Right lobe of liver (tissue), 6 donors: ENCODE results near the gene SPEM1. TPM values are rescaled to one million over a fixed set of nuclear protein-coding genes. Genes with fewer than 3 reads are reported as not detected.
A peak's percentile ranks its signal among the peaks of the same experiment; 100 is the strongest.
"Not testable (repeated sequence)": the region's sequence is repeated elsewhere in the genome, so short reads cannot be mapped to it uniquely, and the experiment has no call there.

Source experiments
- ATAC-seq, 4 donors: fragments of 200-7000 bp; cut with Tn5 transposase; one replicate each; pipeline ENCODE4 v1.9.1; 2020; ENCODE audit warnings: mild to moderate bottlenecking in 4 of 4, moderate library complexity in 4 of 4
- DNase-seq, 3 donors: peaks; one replicate each; pipeline ENCODE4 v3.0.0-alpha.2; 2020
- H3K27ac ChIP-seq, 3 donors: fragments of 200-600 bp; one replicate each; pipeline ENCODE4 v1.8.0; 2022
- H3K27me3 ChIP-seq, 2 donors: fragments of 200-600 bp; one replicate each; pipeline ENCODE4 v1.8.0; 2022
- H3K36me3 ChIP-seq, 4 donors: fragments of 200-600 bp; sonication (generic) in 1 of 4; one replicate each; pipeline versions ENCODE4 v1.5.1 to v1.8.0; 2017 to 2022; ENCODE audit warnings: control low read depth in 1 of 4
- H3K4me1 ChIP-seq, 4 donors: fragments of 200-600 bp; sonication (generic) in 1 of 4; one replicate each; pipeline versions ENCODE4 v1.5.1 to v1.8.0; 2017 to 2022; ENCODE audit warnings: control low read depth in 1 of 4
- H3K4me3 ChIP-seq, 3 donors: fragments of 200-600 bp; one replicate each; pipeline ENCODE4 v1.8.0; 2022
- H3K9me3 ChIP-seq, 4 donors: fragments of 200-600 bp; sonication (generic) in 1 of 4; one replicate each; pipeline versions ENCODE4 v1.5.1 to v1.8.0; 2017 to 2022; ENCODE audit warnings: control low read depth in 1 of 4
- POLR2A ChIP-seq: fragments of 450-650 bp; IDR thresholded peaks from one replicate; pipeline ENCODE4 v1.6.1; 2017; ENCODE audit warnings: antibody characterized with exemption, mild to moderate bottlenecking
- WGBS: methylation state at CpG from one replicate; pipeline ENCODE4 v1.1.6; 2018; ENCODE audit warnings: low coverage, low lambda C conversion rate; ENCODE audit not compliant: insufficient coverage; ENCODE audit errors: missing lambda C conversion rate; 5-methylcytosine and 5-hydroxymethylcytosine counted together
- intact Hi-C, 2 donors: fragments of 100-400 bp; cut with DNase I; formaldehyde crosslinking; loops; one replicate each; pipeline versions ENCODE4 v1.11.2 to v1.14.1; 2022
- total RNA-seq, 6 experiments: library from RNA; depleted of rRNA in 2 of 6; stranded (reverse); fragments of >200 nt in 2 of 6; fragmentation: NEBNext Ultra II Directional in 3 of 6; extraction: Animal tissue kit (Norgen Biotek cat#: 25700) in 3 of 6; gene quantifications; one replicate each; pipeline versions ENCODE4 v1.1.0 to v1.2.4, GENCODE V29; 2016 to 2023
- TF ChIP-seq, protein P1 (sequence below), 4 donors: fragments of 200-600 bp in 3 of 4; fragments of 450-650 bp in 1 of 4; IDR thresholded peaks; one replicate each; pipeline versions ENCODE4 v1.5.1 to v1.8.0; 2016 to 2022; ENCODE audit warnings: antibody characterized with exemption in 4 of 4, mild to moderate bottlenecking in 2 of 4
- donor health status: DM: no; HTN: yes; CAD: no.
- donor health status: DM: no; HTN: no; CAD: no.
- donor health status: DM: no; HTN: no; CAD: no.
- donor health status: DM: no; HTN: yes; CAD: no.
- donor health status: DM: no; HTN: yes; CAD: no.

SPEM1 gene
- total RNA-seq, 6 experiments from 2014 or later: not detected

DNA sequence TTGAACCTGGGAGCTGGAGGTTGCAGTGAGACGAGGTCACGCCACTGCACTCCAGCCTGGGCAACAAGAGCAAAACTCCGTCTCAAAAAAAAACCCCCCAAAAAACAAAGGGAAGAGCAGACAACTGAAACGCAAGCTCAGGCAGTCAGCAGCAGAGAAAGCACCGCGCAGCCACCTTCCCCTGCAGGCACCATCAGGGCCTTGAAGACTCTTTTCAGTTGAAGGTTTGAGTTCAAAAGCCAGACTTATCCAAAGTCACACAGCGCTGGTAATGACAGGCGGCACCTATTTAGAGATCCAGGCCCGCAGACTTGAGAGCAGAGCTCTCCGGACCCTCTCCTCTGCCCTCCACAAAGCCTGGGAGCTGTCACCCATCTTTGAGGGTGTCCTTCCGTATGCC lies 48.2 kb downstream of the SPEM1 start:
- Histone ChIP-seq H3K9me3 (no peaks in the 10 kb centered on the region), H3K27ac (no peak overlapping the region), H3K4me1 (peaks cover 0 to 37% (median 9%) of the 10 kb centered on the region in 4 donors), H3K27me3 (no peaks in the 10 kb centered on the region), H3K4me3 (no peak overlapping the region), H3K36me3 (peaks cover 0 to 2% (median 0%) of the 10 kb centered on the region in 4 donors)
- ATAC-seq: no peak
- TF ChIP-seq POLR2A: no peak
- TF ChIP-seq, protein P1, sequence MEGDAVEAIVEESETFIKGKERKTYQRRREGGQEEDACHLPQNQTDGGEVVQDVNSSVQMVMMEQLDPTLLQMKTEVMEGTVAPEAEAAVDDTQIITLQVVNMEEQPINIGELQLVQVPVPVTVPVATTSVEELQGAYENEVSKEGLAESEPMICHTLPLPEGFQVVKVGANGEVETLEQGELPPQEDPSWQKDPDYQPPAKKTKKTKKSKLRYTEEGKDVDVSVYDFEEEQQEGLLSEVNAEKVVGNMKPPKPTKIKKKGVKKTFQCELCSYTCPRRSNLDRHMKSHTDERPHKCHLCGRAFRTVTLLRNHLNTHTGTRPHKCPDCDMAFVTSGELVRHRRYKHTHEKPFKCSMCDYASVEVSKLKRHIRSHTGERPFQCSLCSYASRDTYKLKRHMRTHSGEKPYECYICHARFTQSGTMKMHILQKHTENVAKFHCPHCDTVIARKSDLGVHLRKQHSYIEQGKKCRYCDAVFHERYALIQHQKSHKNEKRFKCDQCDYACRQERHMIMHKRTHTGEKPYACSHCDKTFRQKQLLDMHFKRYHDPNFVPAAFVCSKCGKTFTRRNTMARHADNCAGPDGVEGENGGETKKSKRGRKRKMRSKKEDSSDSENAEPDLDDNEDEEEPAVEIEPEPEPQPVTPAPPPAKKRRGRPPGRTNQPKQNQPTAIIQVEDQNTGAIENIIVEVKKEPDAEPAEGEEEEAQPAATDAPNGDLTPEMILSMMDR (IDR thresholded peaks at IDR 0.05): no peak
- intact Hi-C loops: no loop called here
- no peak for DNase-seq
- WGBS: 87% methylated on average over 3 of the region's 11 CpGs

DNA sequence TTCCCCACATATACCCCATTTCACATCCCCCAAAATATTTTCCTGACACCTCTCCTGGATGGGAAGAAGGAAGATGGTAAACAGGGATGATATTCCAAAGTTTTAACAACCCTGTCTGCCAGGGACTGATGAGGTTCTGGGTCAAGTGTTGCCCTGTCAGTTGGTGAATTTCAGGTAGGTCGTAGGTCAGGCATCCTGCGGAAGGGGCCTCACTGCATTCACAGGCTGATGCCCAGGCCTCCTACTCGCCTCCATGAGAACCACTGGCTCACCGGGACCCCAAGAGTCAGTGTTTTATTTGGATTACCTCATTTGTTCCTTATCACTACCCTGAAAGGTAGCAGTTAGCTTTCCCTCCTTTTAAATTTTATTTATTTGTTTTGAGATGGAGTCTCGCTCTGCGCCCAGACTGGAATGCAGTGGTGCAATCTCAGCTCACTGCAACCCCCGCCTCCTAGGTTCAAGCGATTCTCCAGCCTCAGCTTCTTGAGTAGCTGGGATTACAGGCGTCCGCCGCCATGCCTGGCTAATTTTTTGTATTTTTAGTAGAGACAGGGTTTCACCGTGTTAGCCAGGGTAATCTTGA lies 48.8 kb downstream of the SPEM1 start:
- TF ChIP-seq, protein P1 (IDR thresholded peaks at IDR 0.05): no peak
- no peak for TF ChIP-seq POLR2A
- ATAC-seq: no peak
- Histone ChIP-seq H3K27me3 (no peaks in the 10 kb centered on the region), H3K27ac (no peak overlapping the region), H3K4me3 (no peak overlapping the region), H3K4me1 (peaks cover 0 to 37% (median 9%) of the 10 kb centered on the region in 4 donors), H3K9me3 (no peaks in the 10 kb centered on the region), H3K36me3 (no peaks in the 10 kb centered on the region)
- WGBS: 52% methylated on average over 12 of the region's 12 CpGs
- DNase-seq: no peak
- intact Hi-C loops: no loop called here

DNA sequence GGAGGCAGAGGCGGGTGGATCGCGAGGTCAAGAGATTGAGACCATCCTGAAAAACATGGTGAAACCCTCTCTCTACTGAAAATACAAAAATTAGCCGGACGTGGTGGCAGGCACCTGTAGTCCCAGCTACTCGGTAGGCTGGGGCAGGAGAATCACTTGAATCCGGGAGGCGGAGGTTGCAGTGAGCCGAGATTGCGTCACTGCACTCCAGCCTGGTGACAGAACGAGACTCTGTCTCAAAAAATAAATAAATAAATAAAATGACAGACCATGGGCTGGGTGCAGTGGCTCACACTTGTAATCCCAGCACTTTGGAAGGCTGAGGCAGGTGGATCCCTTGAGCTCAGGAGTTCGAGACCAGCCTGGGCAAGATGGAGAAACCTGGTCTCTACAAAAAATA lies 49.7 kb downstream of the SPEM1 start:
- ATAC-seq: peak in 1 of 4 donors; percentile 6
- peaks cover 0 to 44% (median 12%) of the 10 kb centered on the region in 4 donors for H3K4me1 ChIP-seq
- H3K36me3 ChIP-seq, intact Hi-C loops, H3K27me3 ChIP-seq, H3K9me3 ChIP-seq, DNase-seq, H3K4me3 ChIP-seq: not testable (repeated sequence)
- WGBS: 62% methylated on average over 10 of the region's 12 CpGs
- peak overlapping the region in 1 of 3 donors; percentile 30 for H3K27ac ChIP-seq

DNA sequence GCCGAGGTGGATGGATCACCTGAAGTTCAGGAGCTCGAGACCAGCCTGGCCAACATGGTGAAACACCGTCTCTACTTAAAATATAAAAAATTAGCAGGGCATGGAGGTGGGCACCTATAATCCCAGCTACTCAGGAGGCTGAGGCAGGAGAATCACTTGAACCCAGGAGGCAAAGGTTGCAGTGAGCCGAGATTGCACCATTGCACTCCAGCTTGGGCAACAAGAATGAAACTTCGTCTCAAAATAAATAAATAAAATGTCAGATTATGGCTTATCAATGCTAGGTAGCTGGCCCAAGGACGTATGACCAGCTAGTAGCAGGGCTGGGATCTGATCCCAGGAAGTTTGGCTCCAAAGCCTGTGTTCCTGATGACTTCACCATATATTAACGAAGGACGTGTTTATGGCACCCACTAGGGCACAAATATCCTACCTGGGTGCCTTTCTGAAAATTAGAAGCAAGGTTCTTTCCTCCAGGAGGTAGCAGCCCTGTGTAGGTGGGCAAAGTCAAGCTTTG lies 50.4 kb downstream of the SPEM1 start:
- intact Hi-C loops, H3K4me3 ChIP-seq, H3K27me3 ChIP-seq, H3K9me3 ChIP-seq, DNase-seq, H3K36me3 ChIP-seq: not testable (repeated sequence)
- Histone ChIP-seq H3K4me1 (peaks cover 0 to 47% (median 15%) of the 10 kb centered on the region in 4 donors), H3K27ac (peak overlapping the region in 1 of 3 donors; percentile 30)
- WGBS: 56% methylated on average over 8 of the region's 8 CpGs
- peak in 3 of 4 donors; percentile 43 to 72 (median 60) for ATAC-seq

Other genes with a start within 250 kb of the SPEM1 start
- gene ASGR1, start 241.0 kb upstream of the SPEM1 start, total RNA-seq: 100 to 1,000 TPM; 399 to 624 (median 417) TPM
- gene DLG4, start 200.5 kb upstream of the SPEM1 start, total RNA-seq: 1 to 10 TPM; 3.0 to 6.4 (median 4.1) TPM
- 1,000 to 10,000 TPM in 3 of 6 experiments, 100 to 1,000 TPM in 3; 640 to 1,849 (median 1,071) TPM for gene ACADVL, start 200.4 kb upstream of the SPEM1 start, total RNA-seq
- gene DVL2, start 185.8 kb upstream of the SPEM1 start, total RNA-seq: 10 to 100 TPM in 4 of 6 experiments, 1 to 10 TPM in 2; 9.6 to 13.5 (median 12.8) TPM
- 10 to 100 TPM; 16.0 to 24.3 (median 18.2) TPM for gene PHF23, start 180.9 kb upstream of the SPEM1 start, total RNA-seq
- gene GABARAP, start 177.9 kb upstream of the SPEM1 start, total RNA-seq: 100 to 1,000 TPM; 238 to 330 (median 244) TPM
- 10 to 100 TPM; 25.9 to 34.6 (median 31.9) TPM for gene CTDNEP1, start 168.6 kb upstream of the SPEM1 start, total RNA-seq
- 10 to 100 TPM; 14.2 to 29.6 (median 22.9) TPM for gene ELP5, start 168.1 kb upstream of the SPEM1 start, total RNA-seq
- 100 to 1,000 TPM in 1 of 6 experiments, 10 to 100 TPM in 4, 1 to 10 TPM in 1; 9.6 to 114 (median 23.3) TPM for gene CLDN7, start 157.8 kb upstream of the SPEM1 start, total RNA-seq
- 1 to 10 TPM in 4 of 6 experiments, under 1 TPM in 2; 0.66 to 2.1 (median 1.4) TPM for gene SLC2A4, start 138.6 kb upstream of the SPEM1 start, total RNA-seq
- gene YBX2, start 125.7 kb upstream of the SPEM1 start, total RNA-seq: 1 to 10 TPM in 2 of 6 experiments, under 1 TPM in 4; 0.27 to 1.7 (median 0.90) TPM
- gene EIF5A, start 112.7 kb upstream of the SPEM1 start, total RNA-seq: 100 to 1,000 TPM; 222 to 299 (median 238) TPM
- 10 to 100 TPM; 22.0 to 48.1 (median 23.2) TPM for gene GPS2, start 105.0 kb upstream of the SPEM1 start, total RNA-seq
- 10 to 100 TPM in 4 of 6 experiments, 1 to 10 TPM in 2; 4.2 to 22.1 (median 10.8) TPM for gene NEURL4, start 91.0 kb upstream of the SPEM1 start, total RNA-seq
- gene ACAP1, start 83.8 kb upstream of the SPEM1 start, total RNA-seq: 1 to 10 TPM; 1.6 to 6.8 (median 2.7) TPM
- 1 to 10 TPM; 2.2 to 4.4 (median 2.9) TPM for gene KCTD11, start 68.2 kb upstream of the SPEM1 start, total RNA-seq
- gene TMEM95, start 65.2 kb upstream of the SPEM1 start, total RNA-seq: not detected
- gene TNK1, start 39.2 kb upstream of the SPEM1 start, total RNA-seq: 1 to 10 TPM; 2.9 to 5.1 (median 4.0) TPM
- 1 to 10 TPM; 5.5 to 8.9 (median 6.4) TPM for gene PLSCR3, start 25.8 kb upstream of the SPEM1 start, total RNA-seq
- 10 to 100 TPM; 56.4 to 95.4 (median 68.9) TPM for gene TMEM256, start 16.2 kb upstream of the SPEM1 start, total RNA-seq
- 1 to 10 TPM; 1.3 to 5.3 (median 3.0) TPM for gene NLGN2, start 12.5 kb upstream of the SPEM1 start, total RNA-seq
- not detected for gene SPEM2, start 5.3 kb downstream of the SPEM1 start, total RNA-seq
- not detected for gene SPEM3, start 8.5 kb downstream of the SPEM1 start, total RNA-seq
- gene TMEM102, start 15.1 kb downstream of the SPEM1 start, total RNA-seq: 1 to 10 TPM; 2.3 to 8.4 (median 4.0) TPM
- gene FGF11, start 19.2 kb downstream of the SPEM1 start, total RNA-seq: under 1 TPM in 5 of 6 experiments, not detected in 1; 0.37 to 0.84 (median 0.68) TPM
- 10 to 100 TPM in 2 of 6 experiments, 1 to 10 TPM in 4; 6.0 to 12.3 (median 8.2) TPM for gene CHRNB1, start 24.7 kb downstream of the SPEM1 start, total RNA-seq
- 10 to 100 TPM in 1 of 6 experiments, 1 to 10 TPM in 5; 5.7 to 10.5 (median 7.9) TPM for gene ZBTB4, start 59.3 kb downstream of the SPEM1 start, total RNA-seq
- not detected for gene SLC35G6, start 61.1 kb downstream of the SPEM1 start, total RNA-seq
- 10 to 100 TPM; 36.1 to 49.9 (median 46.0) TPM for gene POLR2A, start 64.0 kb downstream of the SPEM1 start, total RNA-seq
- 10 to 100 TPM in 4 of 6 experiments, 1 to 10 TPM in 2; 6.1 to 14.7 (median 11.4) TPM for gene TNFSF12, start 128.7 kb downstream of the SPEM1 start, total RNA-seq
- gene TNFSF13, start 138.4 kb downstream of the SPEM1 start, total RNA-seq: 10 to 100 TPM in 2 of 6 experiments, 1 to 10 TPM in 4; 4.3 to 13.0 (median 6.2) TPM
- 10 to 100 TPM; 12.3 to 33.9 (median 15.1) TPM for gene SENP3, start 141.6 kb downstream of the SPEM1 start, total RNA-seq
- gene CD68, start 159.3 kb downstream of the SPEM1 start, total RNA-seq: 100 to 1,000 TPM in 1 of 6 experiments, 10 to 100 TPM in 5; 31.6 to 179 (median 51.1) TPM
- 100 to 1,000 TPM in 2 of 6 experiments, 10 to 100 TPM in 4; 54.2 to 199 (median 63.3) TPM for gene MPDU1, start 163.5 kb downstream of the SPEM1 start, total RNA-seq
- gene SOX15, start 169.8 kb downstream of the SPEM1 start, total RNA-seq: not detected
- gene FXR2, start 194.6 kb downstream of the SPEM1 start, total RNA-seq: 10 to 100 TPM; 14.3 to 23.2 (median 16.7) TPM
- gene SAT2, start 207.5 kb downstream of the SPEM1 start, total RNA-seq: 100 to 1,000 TPM in 5 of 6 experiments, 10 to 100 TPM in 1; 99.3 to 187 (median 120) TPM
- gene SHBG, start 209.8 kb downstream of the SPEM1 start, total RNA-seq: 10 to 100 TPM in 5 of 6 experiments, 1 to 10 TPM in 1; 2.4 to 70.2 (median 15.4) TPM
- 1 to 10 TPM in 3 of 6 experiments, under 1 TPM in 3; 0.43 to 1.7 (median 0.91) TPM for gene ATP1B2, start 230.6 kb downstream of the SPEM1 start, total RNA-seq